HG03175 (cell line): ENCODE results near the gene PROK1.
"Not testable (repeated sequence)": the region's sequence is repeated elsewhere in the genome, so short reads cannot be mapped to it uniquely, and the experiment has no call there.

Experiments
- ATAC-seq: cut with Tn5 transposase; IDR thresholded peaks from one replicate; pipeline ENCODE4 v1.9.1; 2021; ENCODE audit warnings: mild to moderate bottlenecking, moderate library complexity; ENCODE audit not compliant: unreplicated experiment

The PROK1 gene, protein sequence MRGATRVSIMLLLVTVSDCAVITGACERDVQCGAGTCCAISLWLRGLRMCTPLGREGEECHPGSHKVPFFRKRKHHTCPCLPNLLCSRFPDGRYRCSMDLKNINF

DNA sequence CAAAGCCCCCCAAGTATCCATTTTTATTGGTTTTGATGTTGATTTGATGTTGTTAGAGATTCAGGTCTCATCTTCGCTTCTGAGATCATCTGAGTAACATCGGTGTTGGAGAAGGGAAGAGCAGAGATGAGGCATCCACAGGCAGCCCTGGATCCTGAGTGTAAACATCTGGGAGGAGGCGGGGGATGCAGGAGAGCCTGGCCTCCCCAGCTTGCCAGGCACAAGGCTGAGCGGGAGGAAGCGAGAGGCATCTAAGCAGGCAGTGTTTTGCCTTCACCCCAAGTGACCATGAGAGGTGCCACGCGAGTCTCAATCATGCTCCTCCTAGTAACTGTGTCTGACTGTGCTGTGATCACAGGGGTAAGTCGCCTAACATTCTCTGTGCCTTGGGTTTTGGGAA lies at the start of gene PROK1:
Gene PROK1, plus strand, starts transcription at position 221 of the 400 bp plus-strand sequence. Its CDS starts 68 bp downstream, at position 289.
- ATAC-seq: no peak

DNA sequence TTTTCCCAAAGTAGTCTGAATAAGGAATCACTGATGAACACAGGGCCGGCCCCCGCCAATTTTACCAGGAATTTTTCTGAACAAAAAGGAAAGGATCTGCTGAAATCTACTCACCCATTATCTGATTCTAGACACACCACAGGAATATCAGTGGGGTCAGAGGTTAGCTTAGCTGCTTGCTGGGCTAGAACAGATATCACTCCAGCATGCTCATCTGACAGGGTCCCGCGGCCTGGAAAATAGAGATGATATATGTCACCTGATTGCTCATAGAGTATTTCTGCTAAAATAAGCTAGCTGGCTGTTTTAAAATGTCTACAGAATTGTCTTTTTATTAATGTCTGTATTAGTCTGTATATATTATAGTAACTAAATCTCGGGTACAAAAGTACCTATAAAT lies 47.1 kb upstream of the PROK1 start:
- ATAC-seq: no peak

DNA sequence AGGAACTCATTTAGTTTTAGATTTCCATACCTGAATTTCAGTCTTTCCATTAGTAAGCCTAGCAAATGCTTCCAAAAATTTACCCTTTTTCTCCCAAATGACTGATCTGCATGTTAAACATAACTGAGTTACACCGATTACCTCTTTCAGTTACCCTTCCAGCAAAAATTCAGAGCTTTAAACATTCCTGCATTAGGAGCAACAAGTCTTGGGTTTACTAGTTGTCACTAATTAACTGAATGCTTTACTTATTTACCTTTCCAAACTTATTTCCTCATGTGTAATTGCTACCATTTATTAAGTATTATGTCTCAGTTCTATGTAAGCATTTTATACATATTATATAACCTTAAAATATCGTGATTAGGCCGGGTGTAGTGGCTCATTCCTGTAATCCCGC lies 46.5 kb upstream of the PROK1 start:
- ATAC-seq: no peak

DNA sequence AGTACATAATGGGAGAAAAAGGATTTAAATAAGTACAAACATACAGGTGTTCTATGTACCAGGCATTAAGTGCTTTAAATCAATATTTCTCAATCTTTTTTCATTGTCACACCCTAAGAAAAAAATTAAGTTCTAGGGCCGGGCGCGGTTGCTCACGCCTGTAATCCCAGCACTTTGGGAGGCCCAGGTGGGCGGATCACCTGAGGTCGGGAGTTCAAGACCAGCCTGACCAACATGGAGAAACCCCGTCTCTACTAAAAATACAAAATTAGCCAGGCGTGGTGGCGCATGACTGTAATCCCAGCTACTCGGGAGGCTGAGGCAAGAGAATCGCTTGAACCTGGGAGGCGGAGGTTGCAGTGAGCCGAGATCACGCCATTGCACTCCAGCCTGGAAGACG lies 44.5 kb upstream of the PROK1 start:
- not testable (repeated sequence) for ATAC-seq

DNA sequence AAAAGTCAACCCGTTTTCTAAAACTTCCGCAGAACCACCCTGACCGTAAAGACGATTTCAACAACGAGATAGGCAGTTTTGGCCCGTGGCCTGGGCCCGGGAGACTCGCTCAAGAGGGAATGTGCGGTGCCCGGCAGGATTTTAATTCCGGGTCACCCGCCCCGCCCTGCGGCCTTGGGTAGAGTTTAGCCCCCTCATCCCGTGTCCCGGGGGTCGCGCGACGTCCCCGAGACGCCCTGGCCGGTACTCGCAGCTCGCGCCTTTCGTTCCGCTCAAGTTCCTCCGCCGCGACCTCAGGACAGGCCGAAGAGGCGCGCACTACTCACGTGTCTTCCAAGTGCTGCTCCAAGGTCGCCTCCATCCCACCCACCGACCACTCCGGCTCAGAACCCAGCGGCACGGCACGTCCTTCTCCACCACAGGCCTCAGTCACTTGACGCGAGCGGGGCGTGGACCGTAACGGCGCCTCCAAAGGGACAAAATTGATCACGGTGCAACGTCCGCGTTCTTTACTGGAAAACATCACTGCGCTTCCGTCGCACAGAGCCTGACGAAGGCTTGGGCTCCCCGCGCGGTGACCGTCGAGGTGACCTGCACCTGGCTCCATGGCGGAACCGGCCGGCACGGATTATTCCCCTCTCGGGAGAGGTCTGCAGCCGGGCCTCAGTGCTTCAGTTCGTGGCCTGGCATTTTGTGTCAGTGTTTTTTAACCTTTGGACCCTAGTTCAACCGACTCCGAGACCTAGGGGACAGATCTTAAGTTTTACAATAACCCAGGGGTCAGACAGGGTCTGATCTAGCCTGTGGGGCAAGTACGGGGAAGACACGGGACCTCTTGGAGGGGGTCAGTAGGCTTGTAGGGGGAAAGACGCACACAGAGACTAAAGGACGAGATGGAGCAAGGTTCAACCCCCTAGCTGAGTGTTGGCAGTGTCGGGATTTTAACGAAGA lies 43.4 kb upstream of the PROK1 start, which contains the start of gene LAMTOR5:
Gene LAMTOR5, minus strand, starts transcription at position 435 of the 951 bp plus-strand sequence. Its CDS starts 74 bp downstream, at position 361.
- peak; percentile 88 for ATAC-seq

DNA sequence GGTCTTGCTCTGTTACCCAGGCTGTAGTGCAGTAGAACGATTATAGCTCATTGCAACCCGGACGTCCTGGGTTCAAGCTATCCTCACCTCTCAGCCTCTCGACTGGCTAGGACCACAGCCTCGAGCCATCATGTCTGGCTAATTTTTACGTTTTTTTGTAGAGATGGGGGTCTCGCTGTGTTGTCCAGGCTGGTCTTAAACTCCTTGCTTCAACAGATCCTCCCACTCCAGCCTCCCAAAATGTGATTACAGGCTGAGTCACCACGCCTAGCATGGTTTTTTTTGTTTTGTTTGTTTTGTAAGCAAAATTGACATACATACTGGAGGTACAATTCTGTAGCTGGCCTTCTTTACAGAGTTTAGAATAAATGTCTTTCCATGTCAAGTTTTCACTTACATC lies 42.5 kb upstream of the PROK1 start:
- no peak for ATAC-seq

DNA sequence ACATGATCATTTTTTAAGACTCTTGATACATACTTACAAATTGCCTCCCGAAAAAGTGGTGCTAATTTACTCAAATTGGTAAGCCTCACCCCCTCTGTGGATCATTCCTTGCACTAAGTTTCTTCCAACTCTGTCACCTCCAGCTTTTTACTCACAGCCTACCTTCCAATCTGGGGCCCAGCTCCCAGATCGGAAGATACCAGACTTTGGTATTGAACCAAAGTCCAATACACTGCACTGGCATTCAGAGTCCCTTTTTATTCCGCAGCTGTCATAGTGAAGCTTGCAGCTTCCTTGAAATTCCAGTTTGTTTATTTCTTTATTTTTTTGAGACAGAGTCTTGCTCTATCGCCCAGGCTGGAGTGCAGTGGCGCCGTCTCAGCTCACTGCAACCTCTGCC lies 41.6 kb upstream of the PROK1 start:
- ATAC-seq: no peak

DNA sequence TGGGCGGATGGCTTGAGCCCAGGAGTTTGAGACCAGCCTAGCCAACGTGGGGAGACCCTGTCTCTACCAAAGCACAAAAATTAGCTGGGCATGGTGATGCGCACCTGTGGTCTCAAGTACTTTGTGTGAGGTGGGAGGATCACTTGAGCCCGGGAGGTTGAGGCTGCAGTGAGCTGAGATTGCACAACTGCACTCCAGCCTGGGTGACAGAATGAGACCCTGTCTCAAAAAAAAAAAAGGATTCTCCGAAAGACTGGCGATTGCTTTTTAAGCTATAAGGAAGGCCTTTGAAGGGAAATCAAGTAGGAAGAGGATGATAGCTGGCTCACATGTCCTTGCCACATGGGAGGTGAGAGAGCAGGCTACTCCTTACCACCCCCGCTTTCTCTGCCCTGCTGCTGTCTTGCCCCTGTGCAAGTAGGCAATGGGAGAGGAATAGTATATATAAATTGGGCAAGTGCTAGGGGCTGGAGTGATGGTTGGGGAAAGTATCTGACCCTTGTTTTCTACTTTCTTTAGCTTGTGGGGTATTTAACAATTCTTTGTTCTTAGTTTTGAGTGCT lies 39.7 kb upstream of the PROK1 start:
- ATAC-seq: no peak

DNA sequence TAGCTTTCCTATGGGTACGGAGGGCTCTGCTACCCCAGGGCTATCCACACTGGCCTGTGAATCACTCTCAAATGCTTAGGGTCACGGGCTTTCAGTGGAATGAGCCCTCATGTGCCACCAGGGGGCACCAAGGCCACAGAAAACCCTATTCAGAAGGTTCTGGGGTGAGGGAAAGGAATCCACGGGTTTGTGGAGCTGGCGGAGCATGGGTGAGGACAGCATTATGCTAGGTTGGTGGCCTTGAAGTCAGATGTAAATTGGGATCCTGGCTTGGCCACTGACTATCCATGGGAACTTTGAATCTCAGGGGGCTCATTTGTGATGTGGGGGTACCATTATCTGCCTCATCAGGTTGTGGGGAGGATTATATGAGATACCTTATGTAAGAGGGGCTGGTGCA lies 38.4 kb upstream of the PROK1 start:
- no peak for ATAC-seq

DNA sequence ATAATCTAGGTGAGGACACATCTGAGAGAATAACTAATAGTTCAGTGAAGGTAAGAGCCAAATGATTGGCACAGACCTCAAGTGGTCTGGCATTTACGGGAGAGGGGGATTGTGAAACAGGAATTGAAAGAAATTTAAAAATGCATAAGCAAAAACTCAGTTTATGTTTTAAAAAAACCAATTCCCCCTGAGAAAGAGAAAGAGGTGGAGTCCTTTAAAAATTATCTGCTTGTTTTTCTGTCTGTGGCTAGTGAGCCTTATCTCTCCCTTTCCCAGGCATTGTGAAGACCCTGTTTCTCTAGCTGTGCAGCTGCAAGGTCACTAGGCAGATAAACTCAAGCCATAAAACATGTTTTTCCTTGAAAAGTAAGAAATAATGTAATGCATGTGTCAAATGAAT lies 37.9 kb upstream of the PROK1 start:
- ATAC-seq: not testable (repeated sequence)

DNA sequence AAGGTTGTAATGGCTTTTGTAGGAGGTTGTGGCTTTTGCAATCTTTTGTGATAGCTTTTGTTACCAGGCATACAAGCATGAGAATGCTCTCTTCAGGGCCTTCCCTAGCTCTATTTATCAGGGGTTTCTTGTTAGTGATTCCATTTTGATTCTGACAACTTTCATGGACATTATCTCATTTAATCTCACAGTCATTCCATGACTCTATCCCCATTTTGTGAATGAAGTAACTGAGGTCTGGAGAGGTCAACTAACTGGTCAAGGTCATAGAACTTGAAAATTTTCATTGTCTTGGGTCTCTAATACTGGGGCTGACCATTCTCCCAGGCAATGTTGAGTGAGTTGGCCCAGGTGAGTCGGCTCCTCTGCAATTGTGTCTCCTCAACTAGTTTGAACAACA lies 32.2 kb upstream of the PROK1 start:
- no peak for ATAC-seq

DNA sequence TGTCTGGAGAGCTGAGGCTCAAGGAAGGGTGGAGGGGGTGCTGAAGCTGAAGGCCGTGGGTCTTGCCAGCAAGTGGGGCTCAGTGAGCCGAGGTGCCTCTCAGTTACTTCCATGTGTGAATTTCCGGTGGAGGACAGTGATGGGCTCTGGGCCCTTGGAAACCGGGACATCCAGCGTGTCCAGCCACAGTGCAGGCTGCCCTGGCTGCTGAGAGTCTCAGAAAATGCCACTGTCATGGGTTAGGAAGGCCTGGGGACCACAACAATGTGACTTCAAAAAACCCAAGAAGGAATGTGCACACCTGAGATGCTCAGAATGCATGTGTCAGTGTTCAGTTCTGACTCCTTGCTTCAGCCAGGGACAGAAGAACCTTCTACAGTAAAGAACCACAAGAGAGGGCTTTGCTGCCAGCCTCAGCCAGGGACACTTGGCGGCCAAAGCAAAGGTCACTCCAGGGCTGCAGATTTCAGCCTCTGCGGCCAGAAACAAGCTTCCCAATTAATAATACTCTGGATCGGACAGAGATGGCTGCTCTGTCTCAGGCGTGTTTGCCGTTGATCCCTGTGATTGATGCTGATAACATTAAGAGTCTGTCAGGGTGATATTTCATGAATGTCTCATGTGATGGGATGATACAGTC lies 30.8 kb upstream of the PROK1 start:
- no peak for ATAC-seq

DNA sequence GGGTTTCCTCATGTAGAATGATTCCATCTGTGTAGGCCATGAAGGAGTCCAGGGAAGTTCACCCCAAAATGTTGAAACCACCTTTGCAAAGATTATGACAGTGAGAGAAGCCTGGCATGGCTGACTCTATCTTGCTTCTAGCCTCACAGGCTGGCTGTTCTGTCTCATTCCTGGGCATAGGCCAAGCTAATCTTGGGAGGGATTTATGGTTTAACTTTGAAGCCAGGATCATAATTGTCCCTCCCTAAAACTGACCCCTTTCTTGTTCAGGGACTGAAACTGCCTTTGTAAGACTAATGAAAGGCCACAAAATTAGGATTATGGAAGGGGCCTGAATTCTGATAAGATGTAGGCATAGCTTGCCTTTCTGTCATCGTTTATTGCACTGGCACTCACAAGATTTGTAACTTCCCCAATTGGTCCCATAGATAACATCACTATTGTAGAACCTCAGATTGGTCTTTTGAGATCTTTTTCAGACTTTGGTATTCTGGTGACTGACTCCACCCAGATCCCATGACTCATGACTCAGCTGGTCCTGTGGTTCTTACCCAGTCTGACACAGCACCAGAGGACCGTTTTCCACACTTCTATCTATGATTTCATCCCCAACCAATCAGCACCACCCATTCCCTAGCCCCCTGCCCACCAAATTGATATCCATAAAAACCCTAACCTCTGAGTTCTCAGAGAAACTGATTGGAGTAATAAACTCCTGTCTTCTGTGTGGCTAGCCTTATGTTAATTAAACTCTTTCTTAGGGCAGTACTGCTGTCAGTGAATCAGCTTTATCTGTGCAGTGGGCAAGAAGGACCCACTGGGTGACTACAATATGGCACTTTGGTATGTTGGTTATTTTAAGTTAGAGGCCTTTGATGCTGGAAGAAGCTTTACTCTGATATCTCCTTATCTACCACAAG lies 29.8 kb upstream of the PROK1 start:
- no peak for ATAC-seq

DNA sequence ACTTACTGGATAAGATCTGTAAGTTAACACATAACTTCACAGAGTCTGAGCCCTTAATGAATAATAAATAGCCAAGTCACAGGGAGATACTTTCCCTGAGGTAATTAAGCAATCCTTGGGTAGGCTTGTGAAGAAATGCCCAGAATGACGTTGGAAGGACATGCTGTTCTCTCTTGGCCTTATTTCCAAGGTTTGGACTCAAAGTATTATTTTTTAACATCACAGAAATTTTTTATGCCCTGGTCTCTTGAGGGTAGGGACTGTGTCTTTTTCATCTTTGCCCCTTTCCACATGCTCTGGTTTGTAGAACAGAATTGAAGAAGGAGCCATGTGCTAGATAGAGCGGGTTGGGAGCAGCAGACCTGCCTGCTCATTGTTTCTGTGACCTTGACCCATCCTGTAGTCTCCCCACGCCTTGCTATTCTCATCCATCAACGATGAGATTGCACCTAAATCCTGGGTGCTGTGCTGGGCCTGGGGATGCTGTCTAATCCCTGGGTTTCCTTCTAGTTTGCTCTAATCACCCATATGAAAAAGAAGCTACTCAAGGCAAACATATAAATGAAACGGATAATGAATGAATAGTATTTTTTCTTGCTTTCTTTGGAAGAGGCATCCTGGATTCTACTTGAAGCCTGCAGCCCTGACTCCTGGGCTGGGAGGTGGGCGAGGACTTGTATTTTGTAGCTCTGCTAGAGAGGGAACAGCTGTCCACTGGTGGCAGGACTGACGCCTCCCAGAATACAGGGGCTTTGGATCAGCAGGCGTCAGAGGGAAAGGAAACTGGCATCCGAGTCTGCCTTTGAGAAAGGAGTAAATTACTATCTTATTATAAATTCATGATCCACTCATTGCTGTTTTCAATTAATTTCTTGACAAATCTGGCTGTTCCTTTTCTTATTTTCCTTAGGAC lies 26.0 kb upstream of the PROK1 start:
- ATAC-seq: no peak

DNA sequence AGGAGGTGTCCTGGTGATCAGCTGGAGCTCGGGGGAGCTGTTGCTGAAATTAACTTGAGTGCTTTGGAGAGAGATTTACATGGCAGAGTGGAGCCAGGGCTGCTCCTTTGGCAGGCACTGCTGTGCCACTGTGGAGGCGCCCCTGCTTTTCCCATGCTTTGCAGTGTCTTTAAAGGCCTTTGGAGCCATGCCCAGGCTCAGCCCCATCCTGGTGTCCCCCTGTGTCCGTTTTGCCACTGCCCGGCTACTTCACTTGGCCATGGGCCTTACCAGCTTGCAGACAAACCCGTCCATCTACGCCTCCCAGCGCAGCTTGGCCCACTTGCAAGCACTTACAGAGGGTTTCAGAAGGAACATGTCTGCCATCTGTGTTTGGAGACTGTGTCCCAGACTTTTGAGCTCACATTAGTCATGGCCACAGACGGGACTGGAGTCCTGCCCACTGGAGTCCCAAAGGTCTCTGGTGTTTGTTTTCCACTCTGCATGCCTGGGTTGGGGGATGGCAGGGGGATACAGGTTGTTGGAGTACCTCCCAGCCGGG lies 25.3 kb upstream of the PROK1 start:
- no peak for ATAC-seq

DNA sequence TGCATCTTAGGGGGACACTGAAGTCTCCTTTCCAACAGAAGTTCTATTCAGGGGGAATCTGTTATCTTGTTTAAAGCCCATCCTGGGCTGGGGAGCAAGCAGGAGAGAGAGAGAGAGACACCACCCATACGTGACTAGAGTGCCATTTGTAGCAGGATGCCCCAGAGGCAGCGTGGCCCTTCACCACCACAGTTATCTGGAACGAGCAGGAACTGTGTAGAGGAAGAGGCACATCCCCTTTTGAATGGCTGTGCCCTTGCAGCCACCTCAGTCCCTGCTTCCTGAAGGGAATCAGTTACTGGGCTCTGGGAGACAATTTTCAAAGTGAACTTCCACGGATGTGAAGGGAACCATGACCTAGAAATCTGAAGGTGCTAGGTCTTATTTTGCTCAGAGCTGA lies 24.1 kb upstream of the PROK1 start:
- ATAC-seq: no peak

DNA sequence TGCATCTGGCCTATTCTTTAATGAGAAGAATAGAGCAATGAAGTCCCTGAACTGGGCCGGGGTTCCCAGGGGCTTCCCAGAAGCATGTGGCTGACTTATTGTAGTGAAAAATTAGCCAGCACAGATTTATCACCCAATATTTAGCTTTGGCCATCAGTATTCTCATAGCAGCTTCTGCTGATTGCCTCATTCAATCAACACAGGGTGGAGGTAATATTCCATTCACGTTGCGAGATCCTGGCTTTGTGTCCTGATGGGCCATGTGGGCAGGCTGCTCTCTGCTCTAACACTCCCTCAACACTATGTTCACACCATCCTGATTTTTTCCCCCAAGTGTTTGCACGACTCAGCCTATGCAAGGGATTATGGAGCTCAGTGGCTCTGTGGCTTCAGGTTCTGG lies 22.0 kb upstream of the PROK1 start:
- ATAC-seq: no peak

DNA sequence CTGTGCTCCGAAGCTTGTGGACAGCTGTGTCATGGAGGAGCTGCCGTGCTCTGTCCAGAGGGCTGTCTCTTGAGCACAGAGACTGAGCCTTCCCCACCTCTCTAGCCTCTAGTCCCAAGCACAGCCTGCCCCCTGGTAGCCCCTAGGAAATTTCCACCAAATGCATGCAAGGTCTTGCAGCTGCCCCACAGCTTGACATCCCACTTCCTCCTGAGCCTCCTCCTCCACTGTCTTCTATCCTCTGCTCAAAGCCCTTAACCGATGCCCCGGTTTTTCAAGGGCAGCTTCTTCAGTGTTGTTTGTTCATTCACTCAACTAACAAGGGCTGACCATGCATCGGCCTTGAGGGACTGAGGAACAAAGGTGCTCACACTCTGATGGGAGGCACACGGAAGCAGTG lies 20.6 kb upstream of the PROK1 start:
- no peak for ATAC-seq

DNA sequence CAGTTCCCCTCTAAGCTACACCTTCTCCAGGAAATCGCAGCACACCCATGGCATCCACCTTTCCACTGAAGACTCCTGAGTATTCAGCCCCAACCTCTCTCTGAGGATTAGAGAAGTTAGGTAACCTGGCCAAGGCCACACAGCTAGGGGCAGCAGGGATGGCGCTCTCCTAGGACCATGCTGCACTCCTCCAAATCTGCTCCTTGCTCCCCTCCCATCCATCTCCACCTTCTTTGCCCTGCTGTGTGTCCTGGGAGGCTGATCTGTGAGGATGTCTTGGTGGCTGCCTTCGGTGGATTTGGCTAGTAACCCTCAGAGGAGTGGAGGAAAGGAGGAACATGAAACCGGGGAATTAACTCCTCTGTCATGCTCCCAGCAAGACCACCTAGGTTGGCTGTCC lies 20.0 kb upstream of the PROK1 start:
- no peak for ATAC-seq
